Keratinocyte (primary cell): ENCODE data around the gene C8B.

Source experiments
- CTCF ChIP-seq, 3 experiments: IDR thresholded peaks in 1 of 3; conservative IDR thresholded peaks in 1 of 3; optimal IDR thresholded peaks in 1 of 3; 2 replicates in 2 of 3; 3 replicates in 1 of 3; pipeline versions ENCODE3 to v1.5.1; 2011; ENCODE audit warnings: low read length in 3 of 3, mild to moderate bottlenecking in 3 of 3, moderate library complexity in 2 of 3, control low read depth in 1 of 3, inconsistent platforms in 1 of 3; ENCODE audit not compliant: insufficient read depth in 2 of 3; ENCODE audit errors: extremely low read depth in 1 of 3
- EZH2 ChIP-seq: IDR thresholded peaks from one replicate; pipeline ENCODE4 v1.6.1; 2012; ENCODE audit warnings: inconsistent platforms, mild to moderate bottlenecking, low read length, moderate library complexity

DNA sequence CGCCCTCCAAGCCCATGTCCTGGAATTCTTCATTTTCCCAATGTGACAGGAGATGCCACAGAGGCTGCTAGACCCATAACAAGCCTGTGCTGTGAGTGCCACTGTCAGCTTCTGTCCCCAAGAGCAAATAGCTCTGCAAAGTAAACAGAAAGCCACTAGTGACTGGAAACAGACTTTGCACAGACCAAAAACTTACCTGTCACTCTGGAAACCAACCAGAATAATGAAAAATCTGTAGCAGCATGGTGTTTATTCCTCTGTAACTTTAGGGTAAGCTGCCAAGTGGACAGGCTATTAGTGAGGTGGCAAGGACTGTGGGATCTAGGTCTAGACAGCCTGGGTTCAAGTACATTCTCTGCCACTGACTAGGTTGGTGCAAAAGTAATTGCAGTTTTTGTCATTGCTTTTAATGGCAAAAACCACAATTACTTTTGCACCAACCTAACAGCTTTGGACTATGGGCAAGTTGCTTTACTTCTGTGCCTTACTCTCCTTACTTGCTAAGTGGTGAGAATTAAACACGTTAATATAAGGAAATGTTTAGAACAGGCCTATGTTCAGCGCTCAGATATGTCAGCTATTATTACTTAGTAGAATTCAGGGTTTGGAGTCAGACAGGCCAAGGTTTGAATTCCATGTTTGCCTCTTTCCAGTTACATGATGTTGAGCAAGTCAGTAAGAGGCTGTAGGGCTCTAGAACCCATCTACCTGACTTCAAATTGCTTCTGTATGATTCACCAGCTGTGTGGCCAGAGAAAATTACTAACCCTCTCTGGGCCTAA, at the start of gene C8B:
- TF ChIP-seq CTCF (optimal IDR thresholded peaks at IDR 0.05 in 1 of 3, IDR thresholded peaks at IDR 0.05 in 1 of 3, conservative IDR thresholded peaks at IDR 0.05 in 1 of 3; ENCODE audit: extremely low read depth in 1 of 3, insufficient read depth in 2 of 3, low read length in 3 of 3) (no peak), EZH2 (no peak)
